Mesenchymal stem cell (in vitro differentiated cells and primary cell): ENCODE results near the gene DOK7.

Experiments used
- DNase-seq: peaks from one replicate; pipeline ENCODE4 v3.0.0-alpha.2; 2013
- H2AFZ ChIP-seq: one replicate; pipeline ENCODE4 v1.6.1; 2013; ENCODE audit warnings: low read depth, mild to moderate bottlenecking, control low read depth, inconsistent platforms, low read length, moderate library complexity
- H2AK5ac ChIP-seq: 2 replicates; pipeline ENCODE4 v1.6.1; 2013; ENCODE audit warnings: low read length, moderate library complexity, mild to moderate bottlenecking, inconsistent platforms; ENCODE audit not compliant: severe bottlenecking
- H2BK120ac ChIP-seq: one replicate; pipeline ENCODE4 v1.6.1; 2013; ENCODE audit warnings: low read depth, mild to moderate bottlenecking, inconsistent platforms, low read length, moderate library complexity
- H2BK12ac ChIP-seq, 2 experiments: one replicate each; pipeline ENCODE4 v1.6.1; 2013; ENCODE audit warnings: inconsistent platforms in 2 of 2, low read length in 2 of 2, mild to moderate bottlenecking in 2 of 2, moderate library complexity in 2 of 2, control low read depth in 1 of 2
- H2BK15ac ChIP-seq: one replicate; pipeline ENCODE4 v1.6.1; 2013; ENCODE audit warnings: mild to moderate bottlenecking, low read depth, inconsistent platforms; ENCODE audit not compliant: poor library complexity, severe bottlenecking
- H2BK5ac ChIP-seq: 2 replicates; pipeline ENCODE4 v1.6.1; 2013; ENCODE audit warnings: low read depth, mild to moderate bottlenecking, low read length, control low read depth, inconsistent platforms; ENCODE audit not compliant: poor library complexity, severe bottlenecking
- H3K14ac ChIP-seq, 2 experiments: one replicate each; pipeline ENCODE4 v1.6.1; 2013; ENCODE audit warnings: inconsistent platforms in 2 of 2, low read length in 2 of 2, control low read depth in 1 of 2, mild to moderate bottlenecking in 1 of 2, moderate library complexity in 1 of 2
- H3K18ac ChIP-seq, 2 experiments: one replicate each; pipeline ENCODE4 v1.6.1; 2013; ENCODE audit warnings: inconsistent platforms in 2 of 2, low read length in 2 of 2, control low read depth in 1 of 2, low read depth in 1 of 2, mild to moderate bottlenecking in 1 of 2
- H3K23ac ChIP-seq, 2 experiments: one replicate each; pipeline ENCODE4 v1.6.1; 2013; ENCODE audit warnings: inconsistent platforms in 2 of 2, low read length in 2 of 2, mild to moderate bottlenecking in 2 of 2, moderate library complexity in 2 of 2, control low read depth in 1 of 2
- H3K27ac ChIP-seq: 2 replicates; pipeline ENCODE4 v1.5.1; 2013; ENCODE audit warnings: mild to moderate bottlenecking, moderate library complexity, low read length, control low read depth, inconsistent platforms; ENCODE audit not compliant: poor library complexity, severe bottlenecking
- H3K27me3 ChIP-seq, 2 experiments: 2 replicates each; pipeline versions ENCODE4 v1.6.1 to v1.7.0; 2013; ENCODE audit warnings: low read length in 2 of 2, mild to moderate bottlenecking in 2 of 2, moderate library complexity in 2 of 2, control low read depth in 1 of 2, inconsistent platforms in 1 of 2; ENCODE audit not compliant: control insufficient read depth in 1 of 2, insufficient read depth in 1 of 2
- H3K36me3 ChIP-seq, 2 experiments: 2 replicates each; pipeline versions ENCODE4 v1.6.1 to v1.7.0; 2013; ENCODE audit warnings: low read length in 2 of 2, control low read depth in 1 of 2, inconsistent platforms in 1 of 2, low read depth in 1 of 2, mild to moderate bottlenecking in 1 of 2; ENCODE audit not compliant: insufficient read depth in 2 of 2, control insufficient read depth in 1 of 2
- H3K4ac ChIP-seq, 2 experiments: one replicate each; pipeline ENCODE4 v1.6.1; 2013; ENCODE audit warnings: inconsistent platforms in 2 of 2, low read length in 2 of 2, mild to moderate bottlenecking in 2 of 2, moderate library complexity in 2 of 2, control low read depth in 1 of 2, low read depth in 1 of 2
- H3K4me1 ChIP-seq: 2 replicates; pipeline ENCODE4 v1.6.1; 2013; ENCODE audit warnings: low read depth, low read length, control low read depth; ENCODE audit not compliant: control insufficient read depth, insufficient read depth
- H3K4me2 ChIP-seq: 2 replicates; pipeline ENCODE4 v1.6.1; 2013; ENCODE audit warnings: low read length, mild to moderate bottlenecking, inconsistent platforms; ENCODE audit not compliant: poor library complexity, severe bottlenecking
- H3K4me3 ChIP-seq, 2 experiments: 2 replicates each; pipeline versions ENCODE4 v1.5.1 to v1.7.0; 2013; ENCODE audit warnings: low read length in 2 of 2, mild to moderate bottlenecking in 2 of 2, control low read depth in 1 of 2, low read depth in 1 of 2; ENCODE audit not compliant: insufficient read depth in 1 of 2
- H3K79me1 ChIP-seq: replicated peaks from 2 replicates; pipeline ENCODE4 v1.6.1; 2013; ENCODE audit warnings: mild to moderate bottlenecking, control low read depth, low read length, inconsistent platforms; ENCODE audit not compliant: poor library complexity, severe bottlenecking
- H3K9ac ChIP-seq: 2 replicates; pipeline ENCODE4 v1.7.0; 2013; ENCODE audit warnings: mild to moderate bottlenecking, low read length, moderate library complexity
- H3K9me3 ChIP-seq: 2 replicates; pipeline ENCODE4 v1.7.0; 2013; ENCODE audit warnings: mild to moderate bottlenecking, low read length; ENCODE audit not compliant: control insufficient read depth
- H4K8ac ChIP-seq: one replicate; pipeline ENCODE4 v1.6.1; 2013; ENCODE audit warnings: inconsistent platforms, mild to moderate bottlenecking, low read length, moderate library complexity
- H4K91ac ChIP-seq: one replicate; pipeline ENCODE4 v1.6.1; 2013; ENCODE audit warnings: mild to moderate bottlenecking, low read length, inconsistent platforms
- WGBS: methylation state at CpG from one replicate; pipeline ENCODE4 v1.1.7; 2013; ENCODE audit warnings: mixed read lengths; 5-methylcytosine and 5-hydroxymethylcytosine counted together

The DOK7 gene

GRCh38 chr4:3471098-3471760 is 8.1 kb downstream of the DOK7 start:
- Histone ChIP-seq H3K36me3 (no peaks in the 10 kb centered on the region), H3K4me2 (no peak overlapping the region), H3K23ac (peak overlapping the region in 1 of 2 experiments; percentile 34), H3K79me1 (no peaks in the 10 kb centered on the region), H2BK120ac (no peak overlapping the region), H3K9me3 (no peaks in the 10 kb centered on the region), H3K4me1 (peaks cover 6% of the 10 kb centered on the region), H3K9ac (no peak overlapping the region), H4K8ac (no peak overlapping the region), H2BK5ac (no peak overlapping the region), H2BK15ac (no peak overlapping the region), H3K4ac (no peak overlapping the region), H2AFZ (no peak overlapping the region), H3K18ac (no peak overlapping the region), H3K14ac (no peak overlapping the region), H2BK12ac (no peak overlapping the region), H4K91ac (no peak overlapping the region), H3K27ac (no peak overlapping the region), H2AK5ac (no peak overlapping the region), H3K27me3 (peaks cover 17 to 51% of the 10 kb centered on the region in 2 experiments), H3K4me3 (no peak overlapping the region)
- WGBS = 92% methylated on average over 23 of the region's 23 CpGs
- DNase-seq = no peak

DNA sequence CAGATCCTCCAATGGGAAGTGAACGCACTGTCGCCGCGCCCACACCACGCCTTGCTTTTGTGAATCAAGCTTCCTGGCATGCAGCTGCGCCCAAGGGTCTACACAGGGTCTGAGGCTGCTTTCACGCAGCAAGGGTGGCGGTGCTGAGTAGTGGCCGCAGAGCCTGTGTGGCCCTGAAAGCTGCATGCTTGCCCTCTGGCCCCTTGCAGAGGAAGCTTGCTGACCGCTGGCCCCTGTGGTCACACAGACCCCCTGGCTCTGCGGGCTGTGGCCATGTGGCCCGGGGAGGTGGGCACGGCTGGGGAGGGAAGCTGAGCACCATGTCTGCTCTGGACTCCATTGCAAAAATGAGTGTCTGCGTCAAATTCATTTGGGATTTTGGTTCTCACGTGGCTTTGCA is 8.8 kb downstream of the DOK7 start:
- no peaks in the 10 kb centered on the region for H3K79me1 ChIP-seq
- no peaks in the 10 kb centered on the region for H3K36me3 ChIP-seq
- H2BK5ac ChIP-seq = no peak overlapping the region
- no peak overlapping the region for H2BK15ac ChIP-seq
- H3K14ac ChIP-seq = no peak overlapping the region
- H2AK5ac ChIP-seq = no peak overlapping the region
- H4K91ac ChIP-seq = no peak overlapping the region
- no peak overlapping the region for H2BK12ac ChIP-seq
- H4K8ac ChIP-seq = no peak overlapping the region
- H3K18ac ChIP-seq = no peak overlapping the region
- no peak overlapping the region for H2BK120ac ChIP-seq
- 88% methylated on average over 15 of the region's 15 CpGs for WGBS
- peaks cover 6% of the 10 kb centered on the region for H3K4me1 ChIP-seq
- DNase-seq = no peak
- H3K23ac ChIP-seq = no peak overlapping the region
- H3K9ac ChIP-seq = no peak overlapping the region
- H3K4ac ChIP-seq = no peak overlapping the region
- no peak overlapping the region for H3K27ac ChIP-seq
- H3K4me2 ChIP-seq = no peak overlapping the region
- no peak overlapping the region for H3K4me3 ChIP-seq
- H3K27me3 ChIP-seq = peaks cover 17 to 51% of the 10 kb centered on the region in 2 experiments
- H3K9me3 ChIP-seq = no peaks in the 10 kb centered on the region
- no peak overlapping the region for H2AFZ ChIP-seq

- Histone ChIP-seq H3K9me3 (no peaks in the 10 kb centered on the region), H3K27ac (no peak overlapping the region), H3K18ac (no peak overlapping the region), H3K14ac (no peak overlapping the region), H3K4me3 (no peak overlapping the region), H2BK15ac (no peak overlapping the region), H3K4ac (no peak overlapping the region), H4K91ac (no peak overlapping the region), H3K27me3 (peaks cover 17 to 54% of the 10 kb centered on the region in 2 experiments), H3K9ac (no peak overlapping the region), H3K36me3 (no peaks in the 10 kb centered on the region), H2BK120ac (no peak overlapping the region), H2BK12ac (no peak overlapping the region), H3K4me1 (peaks cover 9% of the 10 kb centered on the region), H4K8ac (no peak overlapping the region), H3K23ac (no peak overlapping the region), H2AK5ac (no peak overlapping the region), H2AFZ (no peak overlapping the region), H3K4me2 (no peak overlapping the region), H2BK5ac (no peak overlapping the region), H3K79me1 (no peaks in the 10 kb centered on the region)
- no peak for DNase-seq
- 89% methylated on average over 27 of the region's 27 CpGs for WGBS
These were observed 9.5 kb downstream of the DOK7 start for GRCh38 chr4:3472411-3473141.

DNA sequence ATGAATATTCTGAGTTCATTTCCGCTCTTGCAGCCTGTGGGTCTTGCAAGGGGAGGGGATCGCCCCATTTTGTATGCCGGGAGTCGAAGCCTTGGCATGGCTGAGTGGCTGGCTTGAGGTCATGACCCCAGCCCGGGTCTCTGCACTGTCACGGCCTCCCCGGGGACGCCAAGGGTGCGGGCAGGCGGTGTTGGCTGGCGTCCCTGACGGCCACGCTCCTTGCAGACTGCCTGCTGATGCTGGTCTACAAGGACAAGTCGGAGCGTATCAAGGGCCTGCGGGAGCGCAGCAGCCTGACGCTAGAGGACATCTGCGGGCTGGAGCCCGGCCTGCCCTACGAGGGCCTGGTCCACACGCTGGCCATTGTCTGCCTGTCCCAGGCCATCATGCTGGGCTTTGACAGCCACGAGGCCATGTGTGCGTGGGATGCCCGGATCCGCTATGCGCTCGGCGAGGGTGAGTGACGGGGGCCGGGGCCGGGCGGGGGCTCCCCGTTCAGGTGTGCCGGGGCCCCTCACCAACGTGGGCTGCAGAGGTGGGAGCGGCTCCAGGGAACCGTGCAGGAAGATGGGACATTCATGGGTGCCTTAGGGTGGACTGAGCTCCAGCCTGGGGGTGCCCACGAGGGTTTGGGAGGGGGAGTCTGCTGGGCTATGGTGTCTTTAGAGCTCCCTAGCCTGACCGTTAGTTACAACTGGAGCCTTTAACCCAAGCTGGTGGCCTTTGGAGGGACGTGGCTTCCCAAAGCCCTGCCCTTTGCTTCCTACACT is 10.3 kb downstream of the DOK7 start:
- no peaks in the 10 kb centered on the region for H3K79me1 ChIP-seq

More for the DNA sequence above, 10.3 kb downstream of the DOK7 start:
- Histone ChIP-seq H3K27ac (no peak overlapping the region), H3K9ac (no peak overlapping the region), H3K27me3 (peaks cover 17 to 58% of the 10 kb centered on the region in 2 experiments), H3K14ac (no peak overlapping the region), H3K4me2 (no peak overlapping the region), H3K36me3 (no peaks in the 10 kb centered on the region), H3K4ac (no peak overlapping the region), H4K91ac (peak overlapping the region; percentile 52), H2AK5ac (no peak overlapping the region), H2BK120ac (no peak overlapping the region), H3K23ac (no peak overlapping the region), H3K18ac (no peak overlapping the region), H2BK15ac (no peak overlapping the region), H2BK12ac (no peak overlapping the region), H2AFZ (no peak overlapping the region), H4K8ac (no peak overlapping the region), H3K9me3 (no peaks in the 10 kb centered on the region), H3K4me1 (peaks cover 17% of the 10 kb centered on the region), H2BK5ac (no peak overlapping the region), H3K4me3 (no peak overlapping the region)
- DNase-seq = no peak
- WGBS = 81% methylated on average over 41 of the region's 41 CpGs
